PC-3 (cell line): ENCODE data around the gene INS. TPM values are rescaled to one million over a fixed set of nuclear protein-coding genes. Genes with fewer than 3 reads are reported as not detected.

Experiments used
- ATAC-seq: fragments of 200-7000 bp; cut with Tn5 transposase; 2 replicates; pipeline ENCODE4 v1.9.1; 2020; ENCODE audit warnings: mild to moderate bottlenecking, moderate library complexity
- BruUV-seq: library from RNA; stranded (reverse); fragments of 400-500 nt; replicated peaks from 2 replicates; lab custom pipeline; 2021; lab: Mats Ljungman, UMichigan
- CTCF ChIA-PET: fragments of 300-600 bp; sonication (Branson Sonifier 250); formaldehyde crosslinking; loops from one replicate; lab custom pipeline; 2022; ENCODE audit warnings: antibody characterized with exemption; lab: Charles Lee
- POLR2A ChIA-PET: fragments of 300-600 bp; sonication (Branson Sonifier 250); formaldehyde crosslinking; loops from one replicate; lab custom pipeline; 2022; ENCODE audit warnings: antibody characterized with exemption; ENCODE audit not compliant: unreplicated experiment; lab: Charles Lee
- DNase-seq: peaks from one replicate; pipeline ENCODE4 v3.0.0-alpha.2; 2015
- H2AFZ ChIP-seq: fragments of 300-600 bp; sonication (generic); 2 replicates; pipeline ENCODE4 v1.6.0; 2016; ENCODE audit warnings: antibody characterized with exemption, low read length
- H3F3A ChIP-seq: fragments of 300-600 bp; sonication (generic); one replicate; pipeline ENCODE4 v1.6.0; 2017; ENCODE audit warnings: antibody characterized with exemption, low read length, control low read depth, mild to moderate bottlenecking; ENCODE audit not compliant: unreplicated experiment
- H3K27ac ChIP-seq: fragments of 300-600 bp; sonication (generic); 2 replicates; pipeline ENCODE4 v1.5.1; 2016; ENCODE audit warnings: mild to moderate bottlenecking, low read length
- H3K27me3 ChIP-seq: fragments of 300-600 bp; sonication (generic); 2 replicates; pipeline ENCODE4 v1.6.1; 2016; ENCODE audit warnings: low read length, mixed read lengths
- H3K36me3 ChIP-seq: fragments of 300-600 bp; sonication (generic); 2 replicates; pipeline ENCODE4 v1.6.1; 2016; ENCODE audit warnings: low read depth, mixed run types, low read length, mixed read lengths
- H3K4me1 ChIP-seq: fragments of 300-600 bp; sonication (generic); 2 replicates; pipeline ENCODE4 v1.5.1; 2016; ENCODE audit warnings: low read length; ENCODE audit not compliant: insufficient read depth
- H3K4me2 ChIP-seq: fragments of 300-600 bp; sonication (generic); 2 replicates; pipeline ENCODE4 v1.6.0; 2016; ENCODE audit warnings: low read length
- H3K4me3 ChIP-seq: fragments of 300-600 bp; sonication (generic); 2 replicates; pipeline ENCODE4 v1.5.1; 2016; ENCODE audit warnings: mild to moderate bottlenecking, low read length, mixed read lengths
- H3K79me2 ChIP-seq: fragments of 300-600 bp; sonication (generic); 2 replicates; pipeline ENCODE4 v1.6.1; 2017; ENCODE audit warnings: low read length, mixed read lengths
- H3K9ac ChIP-seq: fragments of 300-600 bp; sonication (generic); 2 replicates; pipeline ENCODE4 v1.6.0; 2016; ENCODE audit warnings: mild to moderate bottlenecking, low read length
- H3K9me2 ChIP-seq: fragments of 300-600 bp; sonication (generic); replicated peaks from 2 replicates; pipeline ENCODE4 v1.6.1; 2016; ENCODE audit warnings: mixed run types, low read length, mixed read lengths
- H3K9me3 ChIP-seq: fragments of 300-600 bp; sonication (generic); 2 replicates; pipeline ENCODE4 v1.6.1; 2016; ENCODE audit warnings: low read length, mixed read lengths
- H4K20me1 ChIP-seq: fragments of 300-600 bp; sonication (generic); 2 replicates; pipeline ENCODE4 v1.6.1; 2016; ENCODE audit warnings: low read length, mixed read lengths
- CTCF ChIP-seq: fragments of 300-600 bp; sonication (generic); conservative IDR thresholded peaks from 2 replicates; pipeline ENCODE4 v1.5.1; 2017; ENCODE audit warnings: antibody characterized with exemption, low read depth, mild to moderate bottlenecking, low read length
- EZH2 ChIP-seq: fragments of 300-600 bp; sonication (generic); IDR thresholded peaks from one replicate; pipeline ENCODE4 v1.6.1; 2017; ENCODE audit warnings: antibody characterized with exemption, mild to moderate bottlenecking, low read length; ENCODE audit not compliant: unreplicated experiment
- EZH2phosphoT487 ChIP-seq: fragments of 300-600 bp; sonication (generic); IDR thresholded peaks from 2 replicates; pipeline ENCODE4 v1.6.1; 2018; ENCODE audit warnings: mild to moderate bottlenecking, antibody characterized with exemption, low read length, borderline replicate concordance
- intact Hi-C: fragments of 100-400 bp; cut with micrococcal nuclease; formaldehyde crosslinking; loops from 2 replicates; pipeline ENCODE4 v1.9.0; 2023
- total RNA-seq: library from RNA; depleted of rRNA; stranded (reverse); fragments of >200 nt; gene quantifications from 2 replicates; pipeline ENCODE4 v1.2.3, GENCODE V29; 2014

Gene INS
- total RNA-seq, 1 experiment from 2014 or later: not detected

- ATAC-seq: no peak
- BruUV-seq: no TSS peak
- Histone ChIP-seq H3K36me3 (no peaks in the 10 kb centered on the region), H3K27ac (no peak overlapping the region), H3F3A (no peaks in the 10 kb centered on the region), H4K20me1 (no peaks in the 10 kb centered on the region), H3K4me1 (peaks cover 42% of the 10 kb centered on the region), H3K4me3 (no peak overlapping the region), H3K9me3 (no peaks in the 10 kb centered on the region), H3K9ac (no peak overlapping the region), H2AFZ (no peak overlapping the region), H3K79me2 (no peaks in the 10 kb centered on the region), H3K27me3 (no peaks in the 10 kb centered on the region), H3K4me2 (no peak overlapping the region), H3K9me2 (no peaks in the 10 kb centered on the region)
- ChIA-PET CTCF (no interaction called here), POLR2A (no interaction called here)
- intact Hi-C loops: no loop called here
- TF ChIP-seq EZH2: no peak
- TF ChIP-seq EZH2phosphoT487: no peak
- no peak for TF ChIP-seq CTCF
- no peak for DNase-seq
These were observed 13.4 kb upstream of the INS start for GRCh38 chr11:2174361-2174760.

- ChIA-PET POLR2A (no interaction called here), CTCF (no interaction called here)
- no peaks in the 10 kb centered on the region for H3F3A ChIP-seq
- no peaks in the 10 kb centered on the region for H3K9me3 ChIP-seq
- TF ChIP-seq CTCF: no peak
- H3K27ac ChIP-seq: no peak overlapping the region
- no peaks in the 10 kb centered on the region for H4K20me1 ChIP-seq
- peaks cover 39% of the 10 kb centered on the region for H3K4me1 ChIP-seq
- BruUV-seq: no TSS peak
- H3K9ac ChIP-seq: no peak overlapping the region
- H3K4me3 ChIP-seq: no peak overlapping the region
- H3K9me2 ChIP-seq: no peaks in the 10 kb centered on the region
- no peaks in the 10 kb centered on the region for H3K79me2 ChIP-seq
- intact Hi-C loops: no loop called here
- DNase-seq (no peak), ATAC-seq (no peak)
- no peak overlapping the region for H2AFZ ChIP-seq
- no peaks in the 10 kb centered on the region for H3K27me3 ChIP-seq
- no peaks in the 10 kb centered on the region for H3K36me3 ChIP-seq
- H3K4me2 ChIP-seq: no peak overlapping the region
These were observed 12.8 kb upstream of the INS start for GRCh38 chr11:2173761-2174160.

- ChIA-PET POLR2A (no interaction called here), CTCF (no interaction called here)
- no peak overlapping the region for H3K4me2 ChIP-seq
- H3K79me2 ChIP-seq: no peaks in the 10 kb centered on the region
- H3F3A ChIP-seq: no peaks in the 10 kb centered on the region
- H3K9me3 ChIP-seq: no peaks in the 10 kb centered on the region
- no peaks in the 10 kb centered on the region for H3K36me3 ChIP-seq
- BruUV-seq: no TSS peak
- no peaks in the 10 kb centered on the region for H3K27me3 ChIP-seq
- peak; percentile 26 for DNase-seq
- no peak overlapping the region for H3K27ac ChIP-seq
- peaks cover 34% of the 10 kb centered on the region for H3K4me1 ChIP-seq
- no peak overlapping the region for H3K4me3 ChIP-seq
- peak; percentile 70 for TF ChIP-seq CTCF
- TF ChIP-seq EZH2: no peak
- H2AFZ ChIP-seq: no peak overlapping the region
- no peak for ATAC-seq
- no peaks in the 10 kb centered on the region for H4K20me1 ChIP-seq
- no peak overlapping the region for H3K9ac ChIP-seq
- intact Hi-C loops: no loop called here
- no peaks in the 10 kb centered on the region for H3K9me2 ChIP-seq
These were observed 12.2 kb upstream of the INS start for GRCh38 chr11:2173150-2173693.
